UCSD-AML1 (cell line): ENCODE measurements around the gene NRCAM.

Source experiments
- DNase-seq: peaks from one replicate; lab custom pipeline; 2025; ENCODE audit not compliant: unreplicated experiment; lab: John Stamatoyannopoulos, UW

NRCAM gene

DNA sequence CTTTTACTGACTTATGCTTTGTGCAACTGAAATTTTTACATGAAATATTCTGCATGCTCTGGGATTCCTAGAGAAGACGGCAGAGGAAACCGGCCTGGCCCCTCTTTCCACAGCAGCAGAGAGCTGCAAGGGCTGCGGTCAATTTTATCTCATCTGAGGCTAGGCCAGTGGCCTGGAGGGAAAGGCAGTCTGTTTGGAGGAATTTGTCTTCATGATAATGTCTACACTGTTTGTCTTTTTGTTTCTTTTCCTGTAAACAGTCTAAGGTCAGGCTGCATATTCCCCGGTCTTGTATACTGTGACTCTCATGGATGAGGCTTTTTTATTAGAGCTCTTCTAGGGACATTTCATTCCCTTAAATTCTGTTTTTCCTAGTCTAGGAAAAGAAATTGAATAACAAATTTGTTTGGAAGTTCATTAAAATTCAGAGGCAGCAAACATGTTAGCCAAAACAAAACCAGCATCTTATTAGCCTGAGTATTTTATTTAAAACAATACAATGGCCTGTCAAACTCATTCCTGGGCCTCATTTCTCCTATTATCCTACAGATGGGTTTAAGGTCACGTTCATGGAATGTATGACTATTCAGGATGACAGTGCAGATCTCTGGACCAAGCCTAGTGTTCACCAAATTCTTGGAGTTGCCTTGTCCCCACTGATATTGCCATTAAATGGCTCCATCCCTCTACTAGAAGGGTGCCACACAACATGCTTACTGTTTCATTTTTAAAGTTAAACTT is 352.5 kb downstream of the NRCAM start:
- no peak for DNase-seq

DNA sequence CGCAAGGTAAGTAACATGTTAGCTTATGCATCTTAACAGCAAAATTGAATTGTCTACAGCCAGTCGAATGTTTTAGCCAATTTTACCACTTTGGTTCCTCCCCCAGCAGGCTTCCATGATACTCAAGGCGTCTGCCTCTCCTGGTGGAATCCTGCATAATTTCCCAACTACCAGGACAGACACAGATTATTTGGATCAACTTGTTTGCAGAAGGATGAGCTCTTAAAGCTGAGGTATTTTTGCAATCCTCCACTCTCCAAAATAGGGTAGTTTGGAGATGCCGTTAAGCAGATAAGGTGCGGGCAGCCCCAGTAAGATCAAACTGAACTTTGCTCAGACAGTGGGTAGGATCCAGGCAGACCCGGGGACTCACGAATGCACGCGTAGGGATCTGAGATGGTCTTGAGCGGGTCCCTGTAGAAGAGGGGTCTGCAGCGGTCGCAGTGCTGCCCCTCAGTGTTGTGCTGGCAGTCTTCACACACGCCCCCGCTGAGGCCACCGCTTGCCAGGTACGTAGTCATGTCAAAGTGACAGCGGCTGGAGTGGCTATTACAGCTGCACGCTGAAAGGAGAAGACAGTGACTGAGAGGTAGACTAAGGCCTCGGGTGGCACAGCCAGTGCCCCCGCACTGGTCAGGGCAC is 353.4 kb downstream of the NRCAM start:
- no peak for DNase-seq

DNA sequence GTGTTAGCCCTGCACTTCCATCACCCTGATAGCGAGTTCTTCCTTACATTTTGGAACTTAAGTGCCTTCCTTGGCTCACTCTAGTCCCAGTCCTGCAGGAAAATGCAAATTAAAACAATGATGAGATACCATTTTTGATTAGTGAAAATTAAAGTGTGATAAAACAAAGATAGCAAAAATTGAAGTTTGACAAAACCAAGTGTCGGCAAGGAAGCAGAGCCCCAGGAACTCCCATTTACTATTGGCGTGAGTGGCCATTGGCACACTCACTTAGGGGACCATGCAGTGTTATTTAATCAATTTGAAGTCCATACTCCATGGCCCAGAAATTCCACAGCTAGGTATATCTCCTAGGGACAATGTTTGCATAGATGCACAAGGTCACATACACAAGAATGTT is 354.5 kb downstream of the NRCAM start:
- DNase-seq, result no peak

DNA sequence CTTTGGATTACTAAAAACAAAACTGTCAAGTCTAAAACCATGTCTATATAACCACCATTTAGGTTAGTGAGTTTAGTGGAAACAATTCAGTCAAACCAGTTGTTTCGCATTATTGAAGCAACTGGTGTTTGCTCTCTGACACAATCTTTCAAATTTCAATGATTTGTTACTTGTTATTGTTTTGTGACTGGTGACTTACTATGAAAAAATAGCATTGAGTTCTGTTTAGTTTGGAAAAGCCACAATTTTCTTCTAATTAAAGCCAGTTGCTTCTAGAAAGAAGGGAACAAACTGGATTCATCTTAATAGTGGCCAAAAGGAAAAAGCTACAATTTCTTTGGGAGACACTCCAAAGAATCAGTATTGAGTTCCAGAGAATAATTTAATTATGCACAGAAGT is 356.5 kb downstream of the NRCAM start:
- no peak for DNase-seq

DNA sequence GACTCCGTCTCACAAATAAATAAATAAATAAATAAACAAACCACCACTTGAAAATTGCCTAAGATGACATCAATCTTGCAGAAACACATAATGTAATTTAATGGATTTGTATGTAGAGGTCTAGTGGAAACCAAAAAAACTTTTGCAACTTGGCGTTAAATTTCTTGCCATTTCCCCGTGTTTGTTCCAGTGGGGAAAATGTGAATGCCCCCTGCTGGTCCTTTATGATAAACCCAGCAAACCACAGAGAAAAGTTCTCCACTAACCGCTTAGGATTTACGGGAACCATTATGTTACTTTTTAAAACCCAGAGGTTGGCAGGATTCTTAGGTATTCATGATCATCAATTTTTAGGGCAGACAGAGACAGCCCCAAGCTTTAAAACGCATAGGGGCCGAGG is 358.5 kb downstream of the NRCAM start:
- no peak for DNase-seq
